GM19099 (cell line): Measurements from ENCODE around the gene RTN4.

Experiments used
- POLR2A ChIP-seq: IDR thresholded peaks from 3 replicates; pipeline ENCODE4 v1.6.1; 2011; ENCODE audit warnings: low read depth; ENCODE audit not compliant: insufficient read length; ENCODE audit errors: extremely low read depth

Gene RTN4

GRCh38 chr2:54975175-54975574 lies 75.1 kb downstream of the RTN4 start:
- no peak for TF ChIP-seq POLR2A

GRCh38 chr2:54969940-54970338 lies 80.3 kb downstream of the RTN4 start:
- TF ChIP-seq POLR2A, result no peak

- TF ChIP-seq POLR2A, result no peak
Measured at GRCh38 chr2:54969295-54969939, 80.8 kb downstream of the RTN4 start.

GRCh38 chr2:54968561-54969218 lies 81.6 kb downstream of the RTN4 start:
- TF ChIP-seq POLR2A, result no peak

- TF ChIP-seq POLR2A, result no peak
Measured at GRCh38 chr2:54967759-54968365, 82.4 kb downstream of the RTN4 start.

GRCh38 chr2:54967269-54967668 lies 83.0 kb downstream of the RTN4 start:
- TF ChIP-seq POLR2A, result no peak

GRCh38 chr2:54966837-54967236 lies 83.4 kb downstream of the RTN4 start:
- no peak for TF ChIP-seq POLR2A

GRCh38 chr2:54966165-54966832 lies 84.0 kb downstream of the RTN4 start:
- no peak for TF ChIP-seq POLR2A

- no peak for TF ChIP-seq POLR2A
Measured at GRCh38 chr2:54965425-54965824, 84.8 kb downstream of the RTN4 start.

- no peak for TF ChIP-seq POLR2A
Measured at GRCh38 chr2:54964816-54965215, 85.4 kb downstream of the RTN4 start.

GRCh38 chr2:54964271-54964670 lies 86.0 kb downstream of the RTN4 start:
- no peak for TF ChIP-seq POLR2A

GRCh38 chr2:54963476-54963875 lies 86.8 kb downstream of the RTN4 start:
- TF ChIP-seq POLR2A, result no peak

- TF ChIP-seq POLR2A, result no peak
Measured at GRCh38 chr2:54962935-54963440, 87.3 kb downstream of the RTN4 start.

- no peak for TF ChIP-seq POLR2A
Measured at GRCh38 chr2:54962511-54962910, 87.7 kb downstream of the RTN4 start.

GRCh38 chr2:54960164-54960563 lies 90.1 kb downstream of the RTN4 start:
- TF ChIP-seq POLR2A, result no peak

GRCh38 chr2:54958717-54959371 lies 91.4 kb downstream of the RTN4 start:
- no peak for TF ChIP-seq POLR2A
